ENCODE data around the gene SLC12A2. TPM values are rescaled to one million over a fixed set of nuclear protein-coding genes. Genes with fewer than 3 reads are reported as not detected.

The SLC12A2 gene
- total RNA-seq, 1 experiment from 2014 or later, result 17.1 TPM

DNA sequence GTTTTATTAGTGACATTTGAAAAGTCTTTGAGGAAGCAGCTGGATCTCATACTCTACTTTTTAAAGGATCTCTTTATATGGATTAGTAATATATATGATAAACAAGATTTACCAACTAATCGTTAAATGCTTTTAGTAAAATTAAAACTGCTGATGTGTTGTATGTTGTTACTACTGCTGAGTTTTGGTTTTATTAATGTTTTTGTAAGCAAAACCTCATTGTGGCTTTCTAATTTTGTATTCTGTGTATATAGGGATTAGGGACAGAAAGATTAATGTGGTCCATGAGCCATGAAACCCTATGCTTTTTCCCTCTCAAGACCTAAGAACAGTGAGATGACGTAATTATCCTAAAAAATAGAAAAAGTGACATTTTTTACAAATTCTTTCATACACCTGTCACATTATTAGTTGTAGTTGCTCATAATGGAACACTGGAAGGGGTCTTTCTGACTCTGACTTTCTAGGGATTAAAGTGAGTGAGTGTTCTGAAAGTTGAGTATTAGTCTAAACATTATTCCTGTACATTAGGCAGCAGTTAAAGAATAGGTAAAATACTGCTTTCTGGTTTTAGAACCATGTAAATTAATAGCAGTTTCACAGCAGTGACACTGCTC is 85.9 kb downstream of the SLC12A2 start:
- no peak for DNase-seq (ENCODE audit: low spot score)

DNA sequence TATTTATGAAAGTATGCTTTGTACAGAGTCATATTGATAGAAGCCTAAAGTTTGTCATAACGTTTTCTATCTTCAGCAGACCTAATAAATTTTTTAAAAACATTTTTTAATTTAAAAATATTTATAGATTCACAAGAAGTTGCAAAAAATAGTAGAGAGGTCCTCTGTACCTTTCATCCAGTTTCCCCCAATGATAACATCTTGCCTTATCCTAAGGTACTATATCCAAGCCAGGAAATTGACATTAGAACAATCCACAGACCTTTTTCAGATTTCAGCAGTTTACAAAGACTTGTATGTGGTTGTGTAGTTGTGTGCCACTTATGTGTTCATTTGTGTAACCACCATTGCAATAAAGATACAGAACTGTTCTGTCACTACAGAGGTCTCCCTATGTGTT is 88.5 kb downstream of the SLC12A2 start:
- no peak for DNase-seq (ENCODE audit: low spot score)

DNA sequence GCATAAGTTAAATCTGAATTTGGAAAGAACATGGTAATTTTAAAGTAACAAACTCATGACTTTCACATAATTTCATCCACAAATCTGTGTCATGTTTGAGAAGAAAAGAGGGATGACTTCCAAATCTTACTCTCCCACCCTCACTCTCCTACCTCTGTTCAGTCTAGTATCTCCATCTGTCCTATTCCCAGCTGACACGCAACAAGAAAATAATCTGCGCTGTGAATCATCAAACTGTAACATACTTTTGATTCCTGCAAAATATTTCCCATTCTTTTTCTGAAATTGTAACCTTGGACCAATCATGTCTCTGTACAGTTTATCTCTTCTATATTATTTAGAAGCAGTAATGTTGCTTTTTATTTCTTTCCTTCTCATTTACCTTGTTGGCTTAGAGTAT is 91.4 kb downstream of the SLC12A2 start:
- DNase-seq (ENCODE audit: low spot score), result no peak

DNA sequence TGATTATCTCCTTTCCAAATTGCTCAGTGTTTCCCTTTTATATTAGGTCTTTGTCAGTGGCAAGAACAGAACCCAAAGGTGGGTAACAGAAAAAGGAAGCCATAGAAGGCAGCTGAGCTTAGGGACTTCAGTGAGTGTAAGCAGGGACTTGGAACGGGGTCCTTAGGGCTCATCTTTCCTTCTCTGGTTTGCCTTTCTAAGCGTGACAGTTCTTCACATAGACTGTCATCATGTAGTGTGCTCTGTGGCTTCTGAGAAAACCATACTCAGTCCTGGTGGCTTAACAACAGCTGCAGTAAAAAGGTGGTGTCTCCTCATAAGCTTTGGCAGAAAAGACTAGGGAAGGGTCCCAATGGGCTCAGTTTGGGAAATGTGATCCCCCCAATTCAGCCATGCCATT is 108.8 kb downstream of the SLC12A2 start:
- DNase-seq (ENCODE audit: low spot score), result no peak

DNA sequence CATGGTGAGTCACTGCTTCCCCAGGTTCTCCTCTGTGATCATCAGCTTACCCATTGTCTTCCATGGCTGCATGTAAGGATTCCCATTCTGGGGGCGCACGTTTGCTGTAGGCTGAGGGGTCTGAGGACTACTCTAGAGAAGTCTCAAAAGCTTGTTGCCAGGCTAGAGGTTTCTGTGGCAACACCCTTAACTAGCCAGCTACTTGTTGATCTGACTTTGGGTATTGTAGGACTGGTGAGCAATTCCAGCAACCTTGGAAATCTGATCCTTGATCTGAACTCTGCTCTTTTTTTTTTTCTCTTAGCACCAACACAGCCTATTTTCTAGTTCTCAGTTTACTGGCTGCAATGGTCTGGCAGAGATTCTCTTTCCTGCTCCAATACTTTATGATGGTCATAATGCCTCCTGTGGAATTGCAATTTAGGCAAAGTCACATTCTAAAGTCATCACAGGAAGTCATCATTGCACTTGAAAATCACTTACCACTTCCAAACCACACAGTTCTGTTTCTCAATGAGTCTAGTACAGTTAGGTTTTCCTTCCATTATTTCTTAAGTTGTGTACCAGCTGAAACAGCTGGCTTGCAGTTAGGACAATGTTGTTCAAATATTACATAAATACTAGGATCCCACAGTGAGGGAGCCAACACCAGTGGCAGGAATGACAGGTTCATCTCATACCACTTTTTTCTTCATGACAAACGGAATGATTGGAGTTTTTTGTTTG is 110.3 kb downstream of the SLC12A2 start:
- DNase-seq (ENCODE audit: low spot score), result no peak

DNA sequence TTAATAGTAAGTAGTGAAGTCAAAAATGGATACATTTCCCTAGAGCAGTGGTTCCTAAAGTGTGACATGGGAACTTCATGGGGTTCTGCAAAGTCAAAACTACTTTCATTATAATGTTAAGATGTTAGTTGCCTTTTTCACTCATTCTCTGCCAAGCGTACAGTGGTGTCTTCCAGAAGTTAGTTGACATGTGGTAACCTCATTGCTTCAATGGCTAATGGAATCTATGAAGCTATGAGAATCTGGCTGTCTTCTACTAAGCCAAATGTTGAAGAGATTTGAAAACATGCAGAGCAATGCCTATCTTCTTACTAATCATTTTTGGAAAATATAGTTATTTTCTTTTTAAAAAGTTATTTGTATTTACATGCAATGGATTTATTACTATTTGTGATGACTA is 111.8 kb downstream of the SLC12A2 start:
- no peak for DNase-seq (ENCODE audit: low spot score)

DNA sequence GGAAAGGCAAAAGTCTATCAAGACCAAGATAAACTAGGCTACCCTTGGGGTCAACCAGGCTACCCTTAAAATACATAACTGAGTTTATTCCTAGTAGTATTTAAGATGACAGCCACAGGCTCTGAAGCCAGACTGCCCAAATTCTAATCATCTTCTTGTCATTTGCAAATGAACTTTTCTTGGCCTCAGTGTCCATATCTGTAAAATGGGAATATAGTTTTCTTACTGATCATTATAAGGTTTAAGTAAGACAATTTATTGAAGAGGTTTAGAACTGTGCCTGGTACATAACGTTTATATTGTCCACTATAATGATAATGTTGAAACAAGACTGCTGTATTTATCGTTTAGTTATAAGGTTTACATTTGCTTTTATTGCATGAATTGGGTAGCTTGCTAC is 112.5 kb downstream of the SLC12A2 start:
- DNase-seq (ENCODE audit: low spot score), result no peak

DNA sequence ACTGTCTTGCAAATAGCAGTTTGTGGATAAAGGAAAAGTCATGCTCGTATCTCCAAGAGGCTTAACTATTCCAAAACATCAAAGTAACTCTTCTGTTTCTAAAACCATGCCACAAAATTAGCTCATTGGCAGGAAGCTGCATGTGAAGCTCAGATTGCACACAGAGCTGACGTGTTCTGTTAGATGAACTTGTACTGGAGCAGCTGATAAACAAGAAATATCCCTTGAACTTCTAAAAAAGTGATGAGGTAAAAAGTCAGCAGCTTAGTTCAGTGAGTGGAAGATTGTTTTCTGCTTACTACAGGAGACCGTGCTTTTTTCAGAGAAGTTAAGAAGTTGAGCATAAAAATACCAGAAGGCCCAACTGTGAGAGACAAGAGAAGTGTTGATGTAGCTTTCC is 113.2 kb downstream of the SLC12A2 start:
- DNase-seq (ENCODE audit: low spot score), result no peak

DNA sequence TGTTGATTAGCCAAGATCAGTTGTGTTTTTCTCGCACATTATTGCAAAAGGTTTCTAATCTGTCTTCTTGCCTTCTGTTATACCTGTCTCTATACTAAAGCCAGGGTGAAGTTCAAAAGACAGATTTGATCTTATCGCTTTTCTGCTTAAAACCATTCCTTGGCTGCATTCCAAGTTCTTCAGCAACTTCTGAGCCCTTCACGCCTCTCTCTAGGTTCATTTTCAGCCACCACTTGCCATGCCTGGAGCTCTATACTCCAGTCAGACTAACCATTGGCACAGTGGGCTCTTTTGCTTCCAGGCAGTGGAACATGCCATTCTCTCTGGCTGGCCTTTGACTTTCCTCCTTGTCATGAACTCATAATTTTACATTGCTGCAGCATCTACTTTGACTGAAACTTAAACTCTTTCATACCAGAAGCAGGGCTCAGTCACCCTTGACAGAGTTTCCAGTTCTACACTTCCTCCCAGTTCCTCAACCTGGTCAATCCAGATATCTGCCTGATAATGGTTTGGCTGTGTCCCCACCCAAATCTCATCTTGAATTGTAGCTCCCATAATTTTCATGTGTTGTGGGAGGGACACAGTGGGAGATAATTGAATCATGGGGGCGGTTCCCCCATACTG is 114.4 kb downstream of the SLC12A2 start:
- no peak for DNase-seq (ENCODE audit: low spot score)

DNA sequence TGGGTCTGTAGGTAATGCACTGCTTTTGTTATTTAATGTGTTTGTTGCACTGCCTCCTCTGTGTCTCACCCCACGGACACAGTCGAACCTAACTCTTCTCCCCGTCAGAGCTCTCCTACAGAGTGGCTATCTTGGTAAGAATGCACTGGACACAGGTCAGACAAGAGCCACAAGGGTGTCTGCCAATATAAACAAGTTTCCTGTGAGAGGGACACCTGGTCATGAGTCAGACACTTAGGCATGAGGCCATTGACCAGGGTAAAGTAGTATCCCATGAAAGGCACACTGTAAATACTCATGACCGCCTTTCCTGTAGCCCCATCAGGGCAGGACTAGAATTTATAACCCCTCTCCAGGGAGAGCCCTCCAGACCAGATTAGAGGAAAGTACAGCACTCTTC is 115.5 kb downstream of the SLC12A2 start:
- no peak for DNase-seq (ENCODE audit: low spot score)

DNA sequence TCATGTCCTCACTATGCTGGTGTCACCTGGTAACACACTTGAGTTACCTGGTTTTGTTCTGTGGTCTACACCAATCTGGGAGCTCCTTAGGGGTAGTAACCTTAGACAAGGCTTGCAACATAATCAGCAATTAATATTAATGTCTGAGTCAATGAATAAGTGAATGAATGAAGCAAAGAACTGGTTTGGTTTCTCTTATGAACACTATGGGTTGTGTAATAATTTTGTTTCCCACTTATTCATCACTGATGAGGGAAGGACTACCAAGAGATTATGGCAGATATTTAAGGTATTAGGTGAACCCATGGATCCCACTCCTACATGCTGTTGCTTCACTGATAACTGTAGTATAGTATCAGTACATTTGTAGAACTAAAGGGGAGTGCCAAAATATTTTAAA is 116.0 kb downstream of the SLC12A2 start:
- DNase-seq (ENCODE audit: low spot score), result no peak

DNA sequence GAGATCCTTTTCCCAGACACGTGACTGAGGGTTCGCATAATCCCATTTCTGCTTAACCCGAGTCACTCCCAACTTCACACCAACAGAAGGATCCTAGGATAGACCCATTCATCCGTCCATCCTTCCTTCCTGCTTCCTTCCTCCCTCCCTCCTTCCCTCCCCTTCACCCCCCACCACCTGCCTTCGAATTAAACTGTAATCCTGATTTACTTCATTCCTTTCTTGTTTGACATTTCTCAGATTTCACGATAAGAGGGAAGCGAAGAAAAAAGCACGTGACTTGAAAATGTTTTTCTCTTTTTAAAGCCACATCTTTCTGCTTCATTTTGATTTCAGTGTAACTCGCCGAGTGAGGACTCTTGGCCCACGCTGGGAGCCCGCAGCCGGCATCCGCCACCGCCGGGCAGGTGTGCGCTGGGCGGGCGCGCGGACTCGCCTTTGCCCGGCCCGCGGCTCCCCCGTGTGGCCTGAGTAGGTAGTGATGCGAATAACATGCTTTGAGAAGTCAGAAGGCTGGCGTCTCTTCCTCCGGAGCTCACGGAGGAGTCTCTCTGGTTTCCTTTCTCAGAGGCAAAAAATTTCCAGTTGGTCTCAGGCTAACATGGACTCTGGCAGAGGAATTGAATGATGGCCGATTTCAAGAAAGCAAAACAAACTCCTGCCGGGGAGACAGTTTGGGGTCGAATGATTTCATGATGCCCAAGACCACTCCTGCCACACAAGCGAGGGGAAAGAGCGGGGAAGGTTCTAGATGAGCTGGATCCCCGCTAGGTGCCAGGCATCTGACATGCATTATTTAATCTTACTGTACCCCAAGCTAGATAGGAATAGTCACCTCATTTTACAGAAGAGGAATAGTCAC is 117.7 kb downstream of the SLC12A2 start:
- DNase-seq (ENCODE audit: low spot score), result peak; percentile 61

DNA sequence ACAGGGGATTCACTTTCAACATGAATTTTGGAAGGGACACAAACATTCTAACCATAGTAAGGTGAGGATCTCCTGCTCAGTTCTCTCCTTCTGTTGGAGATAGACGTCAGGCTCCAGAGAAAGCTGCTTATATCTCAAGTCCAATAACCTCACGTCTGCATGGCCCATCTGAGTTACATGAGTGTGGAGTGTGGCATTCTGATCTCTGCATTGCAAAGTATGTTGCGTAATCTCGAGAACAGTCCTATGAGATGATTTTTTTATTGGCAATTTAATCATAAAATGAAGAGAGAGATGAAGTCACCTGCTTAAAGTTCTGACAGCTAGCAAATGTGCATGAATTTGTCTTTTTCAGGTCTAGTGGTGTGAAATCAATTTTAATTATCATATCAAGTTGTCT is 118.8 kb downstream of the SLC12A2 start:
- no peak for DNase-seq (ENCODE audit: low spot score)

DNA sequence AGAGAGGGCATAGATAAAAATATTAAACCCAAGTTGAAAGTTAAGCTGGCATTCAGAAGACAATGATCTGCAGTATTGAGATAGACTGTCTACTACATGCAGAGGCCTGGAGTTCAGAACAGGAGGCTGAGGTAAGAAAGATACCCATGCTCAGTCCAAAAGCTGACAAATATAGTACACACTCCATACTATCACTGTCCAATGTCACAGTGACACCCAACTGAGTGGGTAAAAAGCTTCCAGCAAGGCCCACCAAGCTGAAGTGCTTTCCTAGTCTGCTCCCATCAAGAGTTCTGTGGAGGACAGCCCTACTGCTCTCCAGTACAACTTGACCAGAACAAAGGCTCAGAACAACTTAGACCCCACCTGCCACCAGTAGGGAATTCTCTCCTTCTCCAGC is 124.9 kb downstream of the SLC12A2 start:
- DNase-seq (ENCODE audit: low spot score), result no peak

DNA sequence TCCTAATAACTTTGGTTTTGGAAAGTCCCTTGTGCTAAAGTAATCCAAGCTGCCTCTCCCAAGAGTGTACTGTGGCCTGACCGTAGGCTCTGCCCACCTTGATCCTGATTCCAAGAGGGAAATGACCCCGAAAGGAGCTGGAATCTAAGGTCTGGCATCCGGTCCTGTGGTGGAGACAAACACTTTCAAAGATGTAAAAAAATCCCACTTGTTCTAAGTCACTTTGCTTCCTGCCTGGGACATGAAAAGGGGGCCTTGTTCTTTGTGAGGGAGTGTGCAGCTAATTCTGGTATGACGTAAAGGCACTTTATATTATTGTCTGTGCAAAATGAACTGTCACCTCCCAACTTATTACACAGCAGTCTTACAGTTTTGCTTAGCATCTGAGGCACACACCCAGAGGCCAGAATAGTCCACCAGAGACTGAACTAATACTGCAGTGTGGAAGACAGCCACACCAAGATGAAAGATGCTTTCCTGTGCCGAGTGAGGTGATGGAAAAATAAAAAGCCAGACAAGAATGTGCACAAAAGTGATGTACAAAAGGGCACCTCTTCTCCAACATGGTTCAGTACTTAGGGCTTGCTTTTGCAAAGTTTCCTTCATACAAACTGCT is 128.7 kb downstream of the SLC12A2 start:
- no peak for DNase-seq (ENCODE audit: low spot score)

DNA sequence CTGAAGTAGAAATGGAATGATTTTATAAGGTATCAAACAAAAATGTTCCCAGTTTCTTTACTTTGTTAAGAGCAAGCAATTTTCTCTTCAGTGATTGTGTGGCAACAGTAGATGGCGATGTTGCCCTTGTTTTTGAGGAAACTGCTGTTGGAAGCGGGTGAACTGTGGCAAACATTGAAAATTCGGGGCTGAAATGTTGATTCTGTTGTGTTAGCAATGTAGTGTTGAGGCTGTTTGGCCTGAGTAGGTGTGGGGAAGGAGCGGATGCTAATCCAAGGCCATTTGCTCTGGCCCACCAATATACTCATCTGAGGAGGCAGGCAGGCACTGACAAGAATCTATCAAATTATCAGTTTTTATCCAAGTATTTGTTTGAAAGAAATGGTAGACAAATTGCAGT is 129.8 kb downstream of the SLC12A2 start:
- DNase-seq (ENCODE audit: low spot score), result peak; percentile 76

DNA sequence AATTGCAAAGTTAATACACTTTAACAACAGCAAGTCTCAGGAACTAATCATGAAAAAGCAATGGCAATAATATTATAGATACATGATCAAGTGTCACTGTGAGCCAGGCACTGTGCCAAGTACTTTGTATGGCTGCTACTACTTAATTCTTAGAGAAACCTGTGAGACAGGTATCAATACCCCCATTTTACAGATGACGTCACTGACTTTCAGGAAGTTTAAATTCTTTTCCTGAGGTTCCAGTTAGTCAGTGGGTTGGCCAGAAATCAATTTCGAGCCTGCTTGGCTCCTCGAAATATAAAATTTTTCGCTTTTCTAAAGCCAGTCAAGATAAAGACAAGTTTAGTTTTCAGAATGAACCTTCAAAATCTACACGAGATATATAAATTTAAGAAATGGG is 130.3 kb downstream of the SLC12A2 start:
- DNase-seq (ENCODE audit: low spot score), result no peak

DNA sequence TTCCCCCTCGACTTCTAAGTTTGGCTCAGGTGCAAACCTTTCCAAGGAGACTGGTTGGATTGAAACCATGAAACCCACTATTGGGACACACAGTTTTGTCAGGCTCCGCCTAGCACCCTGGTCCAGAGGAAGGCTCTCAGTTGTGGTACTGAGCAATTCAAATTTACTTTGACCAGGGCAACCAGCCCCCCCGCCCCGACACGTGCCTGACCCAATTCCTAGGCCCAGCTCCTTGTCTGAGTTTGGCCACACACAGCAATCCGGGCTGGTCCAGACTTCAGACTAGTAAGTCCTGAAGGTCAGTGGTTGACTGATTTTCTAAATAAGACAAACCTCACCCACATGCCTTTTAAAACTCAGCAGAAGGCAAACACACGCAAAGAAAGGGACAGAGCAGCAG is 132.7 kb downstream of the SLC12A2 start:
- DNase-seq (ENCODE audit: low spot score), result no peak

DNA sequence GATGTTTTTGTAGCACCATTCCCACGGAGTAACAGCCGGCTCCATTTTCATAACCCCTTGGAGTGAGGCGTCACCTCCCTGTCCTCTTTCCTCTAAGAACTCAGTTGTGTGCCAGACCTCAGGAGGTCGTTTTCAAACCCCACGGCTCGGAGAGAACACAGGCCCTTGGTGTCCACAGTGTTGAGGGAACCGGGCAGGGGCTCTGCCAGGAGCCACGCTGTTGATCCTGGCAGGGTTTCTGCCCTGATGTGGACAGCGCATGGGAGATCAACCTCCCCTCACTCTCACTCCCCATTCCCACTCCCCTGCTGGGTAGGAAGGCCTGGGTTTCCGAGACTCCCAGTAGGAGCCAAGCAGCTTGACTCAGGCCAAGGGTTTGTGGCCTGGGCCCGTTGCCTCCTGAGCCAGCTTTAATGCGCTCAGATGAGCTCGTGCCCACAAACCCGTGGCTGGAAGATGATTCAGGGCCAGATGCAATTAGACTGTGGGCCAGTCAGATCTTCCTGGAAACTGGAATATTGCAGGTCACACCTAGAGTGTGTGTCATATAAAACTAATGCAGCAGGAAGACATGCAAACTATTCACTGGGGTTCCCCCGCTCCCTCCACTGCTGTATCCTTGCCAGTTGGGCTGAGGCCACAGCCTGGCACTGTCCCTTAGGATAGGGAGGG is 133.4 kb downstream of the SLC12A2 start:
- peak; percentile 82 for DNase-seq (ENCODE audit: low spot score)

DNA sequence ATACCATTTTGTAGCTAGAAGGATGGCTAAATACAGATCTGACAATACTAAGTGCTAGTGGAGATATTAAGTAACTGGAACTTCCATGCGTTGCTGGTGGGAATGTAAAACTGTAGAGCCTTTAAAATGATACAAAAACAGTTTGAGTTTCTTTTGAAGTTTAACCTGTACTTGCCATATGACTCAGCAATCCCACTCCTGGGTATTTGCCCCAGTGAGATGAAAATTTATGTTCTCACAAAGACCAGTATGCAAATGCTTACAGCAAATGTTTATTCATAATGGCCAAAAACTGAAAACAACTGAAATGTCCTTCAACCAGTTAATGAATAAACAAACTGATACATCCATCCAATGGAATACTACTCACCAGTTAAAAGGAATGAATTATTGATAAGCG is 137.3 kb downstream of the SLC12A2 start:
- no peak for DNase-seq (ENCODE audit: low spot score)

DNA sequence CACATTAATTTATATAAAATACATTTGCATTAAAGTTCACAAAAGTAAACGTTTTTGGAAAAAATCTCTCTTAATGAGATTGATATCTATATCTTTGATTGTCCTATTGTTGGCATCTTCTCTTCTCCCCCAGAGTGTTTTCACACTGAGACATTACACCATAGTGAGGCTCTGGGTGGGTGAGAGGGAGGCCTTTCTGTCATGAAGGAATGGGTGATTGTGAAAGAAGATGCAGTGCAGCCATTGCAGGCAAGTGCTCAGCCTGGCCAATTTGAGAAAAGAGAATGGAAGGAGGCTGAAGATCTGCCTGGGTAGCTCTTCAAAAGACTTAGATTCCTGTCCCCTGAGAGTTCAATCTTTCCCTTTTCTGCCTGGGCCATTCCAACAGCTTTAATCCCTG is 140.8 kb downstream of the SLC12A2 start:
- DNase-seq (ENCODE audit: low spot score), result no peak

Measured in H4 (cell line).